ENCODE measurements around the gene ABCA8. TPM values are rescaled to one million over a fixed set of nuclear protein-coding genes. Genes with fewer than 3 reads are reported as not detected.

Gene ABCA8
- total RNA-seq, 1 experiment from 2014 or later, result not detected

DNA sequence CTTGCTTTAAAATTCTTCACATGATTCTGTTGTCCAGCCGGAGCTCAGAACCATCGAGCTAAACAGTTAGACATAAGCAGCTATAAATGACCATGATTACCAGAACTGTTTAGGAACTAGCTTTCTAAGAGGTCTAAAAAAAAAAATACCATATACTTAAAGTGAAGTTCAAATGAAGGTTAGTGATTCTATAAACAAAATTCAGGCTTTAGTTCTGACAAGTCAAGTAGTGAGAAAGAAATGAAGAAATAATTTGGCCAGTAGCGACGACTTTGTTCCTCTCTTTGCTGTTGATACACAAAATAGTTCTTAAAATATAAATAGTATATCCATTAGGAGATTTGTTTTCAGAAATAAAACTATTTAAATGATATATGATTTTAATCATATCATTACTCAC, 27.7 kb downstream of the ABCA8 start:
- no peak overlapping the region for H4K8ac ChIP-seq (replicated peaks; ENCODE audit: insufficient read length, low read depth, low read length)

More for the DNA sequence above, 27.7 kb downstream of the ABCA8 start:
- H3K18ac ChIP-seq (ENCODE audit: insufficient read length, low read depth, low read length), result no peak overlapping the region
- TF ChIP-seq, protein P1, sequence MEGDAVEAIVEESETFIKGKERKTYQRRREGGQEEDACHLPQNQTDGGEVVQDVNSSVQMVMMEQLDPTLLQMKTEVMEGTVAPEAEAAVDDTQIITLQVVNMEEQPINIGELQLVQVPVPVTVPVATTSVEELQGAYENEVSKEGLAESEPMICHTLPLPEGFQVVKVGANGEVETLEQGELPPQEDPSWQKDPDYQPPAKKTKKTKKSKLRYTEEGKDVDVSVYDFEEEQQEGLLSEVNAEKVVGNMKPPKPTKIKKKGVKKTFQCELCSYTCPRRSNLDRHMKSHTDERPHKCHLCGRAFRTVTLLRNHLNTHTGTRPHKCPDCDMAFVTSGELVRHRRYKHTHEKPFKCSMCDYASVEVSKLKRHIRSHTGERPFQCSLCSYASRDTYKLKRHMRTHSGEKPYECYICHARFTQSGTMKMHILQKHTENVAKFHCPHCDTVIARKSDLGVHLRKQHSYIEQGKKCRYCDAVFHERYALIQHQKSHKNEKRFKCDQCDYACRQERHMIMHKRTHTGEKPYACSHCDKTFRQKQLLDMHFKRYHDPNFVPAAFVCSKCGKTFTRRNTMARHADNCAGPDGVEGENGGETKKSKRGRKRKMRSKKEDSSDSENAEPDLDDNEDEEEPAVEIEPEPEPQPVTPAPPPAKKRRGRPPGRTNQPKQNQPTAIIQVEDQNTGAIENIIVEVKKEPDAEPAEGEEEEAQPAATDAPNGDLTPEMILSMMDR (conservative IDR thresholded peaks at IDR 0.05), result no peak
- no peak overlapping the region for H3K9ac ChIP-seq (ENCODE audit: extremely low read depth, insufficient read length, low read length)
- H2BK15ac ChIP-seq (ENCODE audit: low read depth, low read length), result no peak overlapping the region
- no peak overlapping the region for H3T11ph ChIP-seq (ENCODE audit: low read length)
- H4K20me1 ChIP-seq (ENCODE audit: control insufficient read depth, insufficient read depth, insufficient read length), result no peaks in the 10 kb centered on the region
- no peaks in the 10 kb centered on the region for H3K9me3 ChIP-seq (ENCODE audit: control insufficient read depth, low read depth, low read length)
- H2BK20ac ChIP-seq (ENCODE audit: low read depth, low read length, poor library complexity, severe bottlenecking), result no peak overlapping the region
- no peak overlapping the region for H2AK5ac ChIP-seq (ENCODE audit: insufficient read length, low read length)
- no CpG with 5 or more reads among the region's 4 CpGs for WGBS (ENCODE audit: extremely low coverage, insufficient read length, low lambda C conversion rate)
- no peaks in the 10 kb centered on the region for H3K79me2 ChIP-seq (ENCODE audit: insufficient read depth, low read length)
- H3K79me1 ChIP-seq (ENCODE audit: insufficient read depth, low read depth, low read length, poor library complexity, severe bottlenecking), result no peaks in the 10 kb centered on the region
- no peak overlapping the region for H2BK5ac ChIP-seq (ENCODE audit: insufficient read length, low read length)
- Mint-ChIP-seq H3K27ac (no peak overlapping the region), H3K4me1 (peaks cover 11 to 13% of the 10 kb centered on the region in 2 experiments), H3K9me3 (no peaks in the 10 kb centered on the region), H3K27me3 (ENCODE audit: low read depth) (no peaks in the 10 kb centered on the region), H3K4me3 (no peak overlapping the region), H3K36me3 (ENCODE audit: insufficient read depth in 1 of 3, low read depth in 3 of 3) (no peaks in the 10 kb centered on the region)
- no peak overlapping the region for H3K23ac ChIP-seq (ENCODE audit: insufficient read length, low read depth, low read length)
- no peak overlapping the region for H4K5ac ChIP-seq (ENCODE audit: insufficient read length, low read depth, low read length)
- no peak overlapping the region for H3K4me2 ChIP-seq (ENCODE audit: insufficient read depth, insufficient read length, low read length)
- no peak for DNase-seq
- H3K14ac ChIP-seq (ENCODE audit: insufficient read depth, low read length), result no peak overlapping the region
- no peak overlapping the region for H4K91ac ChIP-seq (ENCODE audit: insufficient read length, low read depth, low read length)
- no peaks in the 10 kb centered on the region for H3K23me2 ChIP-seq (ENCODE audit: insufficient read length, low read depth, low read length, poor library complexity, severe bottlenecking)
- no peak overlapping the region for H3K56ac ChIP-seq (ENCODE audit: insufficient read length, low read depth, low read length)
- no peak overlapping the region for H2BK12ac ChIP-seq (ENCODE audit: insufficient read length, low read depth, low read length)
- no peak overlapping the region for H3K27ac ChIP-seq (ENCODE audit: insufficient read length, low read depth, low read length)
- peaks cover 8% of the 10 kb centered on the region; the same call in 1 of the 2 replicates for H3K4me1 ChIP-seq (ENCODE audit: insufficient read depth, low read length)
- no peak overlapping the region for H2AFZ ChIP-seq (ENCODE audit: low read length)
- H3K27me3 ChIP-seq (ENCODE audit: insufficient read depth, low read length), result no peaks in the 10 kb centered on the region
- H3K4ac ChIP-seq (ENCODE audit: low read depth, low read length), result no peak overlapping the region
- no peak overlapping the region for H2BK120ac ChIP-seq (ENCODE audit: low read depth, low read length, poor library complexity, severe bottlenecking)

All from H9 (cell line).